ENCODE measurements around the gene TPCN2.

The TPCN2 gene

DNA sequence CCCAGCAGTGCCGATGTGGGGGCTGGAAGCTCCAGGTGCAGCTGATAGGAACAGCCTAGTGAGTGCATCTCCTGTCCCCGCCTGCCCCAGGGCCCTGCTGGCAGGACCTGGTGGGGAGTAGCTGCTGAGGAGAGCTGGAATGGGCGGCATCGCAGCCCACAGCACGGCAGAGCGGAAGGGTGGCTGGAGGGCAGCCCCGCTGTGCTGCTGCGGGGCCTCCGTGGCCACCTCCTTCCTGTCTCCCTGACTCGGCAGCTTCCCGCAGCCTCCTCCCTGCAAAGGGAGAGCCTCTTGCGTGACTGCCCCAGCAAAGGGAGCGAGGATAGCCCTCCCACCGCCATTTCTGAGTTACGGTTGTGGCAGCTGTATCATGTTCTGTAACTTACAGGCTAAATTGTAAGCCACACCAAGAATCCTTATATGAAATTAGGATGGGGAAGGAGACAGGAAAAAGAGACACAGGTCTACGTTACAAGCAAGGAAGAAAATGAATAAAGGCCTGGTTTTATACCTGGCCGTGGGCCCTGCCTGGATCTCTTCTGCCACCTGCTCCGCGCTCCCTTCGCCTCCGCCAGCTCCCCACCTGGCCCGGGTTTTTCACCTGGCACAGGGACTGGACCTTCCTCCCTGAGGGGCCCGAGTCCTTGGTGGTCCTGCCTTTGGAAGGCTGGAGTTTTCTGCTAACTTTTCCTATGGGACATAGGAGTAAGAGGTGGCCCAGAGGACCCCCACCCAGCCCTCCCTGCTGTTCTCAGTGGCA is 10.0 kb downstream of the TPCN2 start:
- no peak for DNase-seq (ENCODE audit: low spot score)

DNA sequence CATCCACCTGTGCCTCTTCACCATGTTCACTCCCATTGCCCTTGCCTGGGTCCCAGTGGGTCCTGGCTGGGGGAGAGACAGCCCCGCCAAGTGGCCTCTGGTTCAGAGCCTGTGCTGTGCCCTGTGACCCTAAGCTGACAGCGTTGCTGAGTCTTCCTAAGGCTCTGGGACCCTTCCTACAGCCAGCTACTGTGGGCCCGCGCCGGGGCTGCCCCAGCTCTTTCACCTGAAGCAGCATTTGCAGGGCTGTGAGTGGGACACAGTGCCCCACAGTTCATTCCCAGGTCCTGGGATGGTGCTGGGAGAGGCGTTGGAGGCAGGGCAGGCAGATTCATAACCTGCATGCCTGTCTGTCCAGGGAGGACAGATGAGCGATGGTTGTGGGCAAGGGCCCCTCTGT is 10.7 kb downstream of the TPCN2 start:
- DNase-seq (ENCODE audit: low spot score): no peak

DNA sequence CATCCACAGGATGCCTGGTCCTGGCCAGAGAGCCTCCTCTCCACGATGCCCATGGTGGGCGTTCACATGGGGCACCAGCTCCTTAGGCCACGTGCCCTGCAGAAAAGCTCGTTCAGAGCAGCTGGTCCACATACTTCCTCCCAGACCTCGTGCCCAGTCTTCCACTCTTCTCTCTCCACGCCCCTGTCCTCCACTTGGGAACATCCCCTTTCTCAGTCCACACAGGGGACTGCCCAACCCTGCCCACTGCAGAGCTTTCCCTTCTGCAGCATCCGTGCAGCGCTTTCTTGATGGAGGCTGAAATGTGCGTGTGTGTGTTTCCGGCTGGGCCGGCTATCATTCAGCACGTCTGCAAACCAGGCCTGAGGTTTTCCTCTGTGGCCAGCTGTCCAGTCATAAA is 11.3 kb downstream of the TPCN2 start:
- DNase-seq (ENCODE audit: low spot score): no peak

DNA sequence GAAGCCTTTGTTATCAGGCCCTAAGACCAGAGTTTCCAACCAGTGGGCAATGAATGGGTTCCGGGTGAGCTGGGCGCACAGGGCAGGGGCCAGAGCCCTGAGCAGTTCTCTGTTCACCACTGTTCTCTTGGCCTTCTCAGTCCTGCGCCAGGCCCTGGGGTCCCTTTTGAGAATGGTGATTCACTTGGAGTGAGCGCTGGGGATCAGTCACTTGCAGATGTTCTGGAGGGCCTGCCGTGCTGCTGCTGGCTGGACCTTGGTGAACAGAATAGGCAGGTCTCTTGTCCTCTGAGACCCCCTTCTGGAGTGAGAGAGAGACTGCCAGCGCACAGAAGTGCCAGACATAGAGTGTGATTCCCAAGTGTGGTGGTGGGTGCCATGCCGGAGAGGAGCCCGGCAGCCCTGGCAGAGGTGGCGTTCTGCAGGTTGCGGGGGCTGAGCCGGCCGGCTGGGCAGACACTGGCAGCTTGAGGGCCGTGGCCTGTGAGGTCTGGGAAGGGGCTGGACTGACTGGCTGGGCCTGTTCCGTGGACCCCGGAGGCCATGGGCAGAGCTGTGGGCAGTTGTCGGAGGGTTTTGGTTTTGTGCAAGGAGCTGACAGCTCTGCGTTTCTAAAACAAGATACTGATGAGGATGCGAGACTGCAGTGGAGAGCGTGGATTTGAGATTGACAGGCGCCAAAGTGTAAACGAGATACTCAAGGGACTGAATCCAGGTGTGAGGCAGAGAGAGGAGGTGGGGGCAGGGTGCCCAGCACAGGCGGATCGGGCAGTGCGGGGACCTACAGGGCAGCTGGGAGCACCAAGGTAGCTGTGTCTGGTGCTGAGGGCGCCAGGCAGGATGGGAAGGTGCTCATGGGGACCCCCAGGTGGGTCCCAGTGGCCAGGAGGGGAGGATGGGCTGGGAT is 12.3 kb downstream of the TPCN2 start:
- DNase-seq (ENCODE audit: low spot score): no peak

DNA sequence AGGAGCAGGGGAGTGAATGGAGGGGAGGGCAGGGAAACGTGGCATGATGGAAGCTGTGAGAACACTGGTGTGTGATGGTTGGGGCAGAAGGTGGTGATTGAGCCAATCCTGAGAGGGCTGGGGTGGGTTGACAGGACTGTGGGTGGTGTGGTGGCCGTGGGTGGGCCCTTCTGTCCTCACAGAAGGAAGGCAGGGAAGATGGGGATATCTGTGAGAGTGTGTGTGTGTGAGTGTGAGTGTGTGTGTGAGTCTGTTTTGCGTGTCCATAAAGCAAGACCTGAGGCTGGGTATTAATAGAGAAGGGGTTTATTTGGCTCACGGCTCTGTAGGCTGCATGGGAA is 13.0 kb downstream of the TPCN2 start:
- DNase-seq (ENCODE audit: low spot score): no peak

DNA sequence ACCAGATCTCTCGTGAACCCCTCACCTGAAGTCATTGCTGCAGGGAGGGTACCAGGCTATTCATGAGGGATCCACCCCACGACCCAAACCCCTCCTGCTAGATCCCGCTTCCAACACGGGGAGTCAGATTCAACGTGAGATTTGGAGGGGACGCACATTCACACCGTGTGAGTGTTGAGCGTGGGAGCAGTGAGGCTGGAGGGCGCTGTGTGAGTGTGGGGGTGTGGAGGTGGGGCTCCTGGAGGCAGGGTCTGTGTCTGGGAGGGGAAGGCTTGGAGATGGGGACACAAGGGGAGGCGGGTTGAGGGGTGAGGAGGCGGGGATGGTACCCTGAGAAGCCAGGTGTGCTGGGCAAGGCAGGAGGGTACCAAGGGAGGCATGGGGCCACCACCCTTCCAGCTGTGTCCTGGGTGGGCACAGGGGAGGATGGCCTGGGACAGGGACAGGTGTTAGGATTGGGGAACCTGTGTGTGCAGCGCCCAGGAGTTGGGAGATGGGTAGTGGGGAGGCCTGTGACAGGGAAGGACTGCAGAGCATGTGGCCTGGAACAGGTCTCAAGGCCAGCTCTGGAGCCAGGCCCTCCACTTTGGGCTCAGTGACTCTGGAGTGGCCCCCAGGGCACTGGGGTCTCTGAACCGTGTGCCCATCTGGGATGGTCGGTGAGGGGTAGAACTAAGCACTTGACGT is 13.6 kb downstream of the TPCN2 start:
- no peak for DNase-seq (ENCODE audit: low spot score)

DNA sequence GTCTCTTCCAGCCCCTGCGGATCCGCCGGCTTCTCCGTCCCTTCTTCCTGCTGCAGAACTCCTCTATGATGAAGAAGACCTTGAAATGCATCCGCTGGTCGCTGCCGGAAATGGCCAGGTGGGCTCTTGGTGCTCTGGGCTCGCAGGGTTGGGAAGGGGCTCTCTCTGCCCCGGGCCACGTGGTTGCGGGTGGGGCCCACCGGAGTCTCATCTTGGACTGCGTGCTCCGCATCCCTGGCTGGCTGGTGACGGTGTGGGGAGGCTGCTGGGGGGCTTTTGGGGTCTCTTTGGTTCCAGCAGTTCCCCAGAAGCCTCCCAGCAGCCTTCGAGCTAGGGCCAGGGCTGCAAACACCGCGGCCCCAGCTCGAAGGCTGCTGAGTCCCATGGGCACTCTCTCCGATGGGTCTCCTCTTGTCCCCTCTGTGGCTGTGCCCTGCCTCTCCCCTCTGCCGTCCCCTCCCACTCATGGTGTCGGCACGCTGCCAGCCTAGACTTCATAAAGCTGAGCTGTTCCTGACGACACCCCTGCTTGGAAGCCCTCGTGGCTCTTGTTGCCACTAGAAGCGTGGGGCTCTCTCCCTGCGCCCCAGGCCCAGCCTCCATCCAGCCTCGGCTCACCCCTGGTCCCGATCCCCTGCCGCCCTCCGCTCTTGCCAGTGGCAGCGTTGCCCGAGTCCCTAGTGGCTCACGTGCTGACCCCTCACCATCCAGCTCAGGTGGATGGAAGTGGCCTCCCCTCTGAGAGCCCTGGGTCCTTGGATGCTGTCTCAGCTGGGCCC is 14.3 kb downstream of the TPCN2 start:
- no peak for DNase-seq (ENCODE audit: low spot score)

DNA sequence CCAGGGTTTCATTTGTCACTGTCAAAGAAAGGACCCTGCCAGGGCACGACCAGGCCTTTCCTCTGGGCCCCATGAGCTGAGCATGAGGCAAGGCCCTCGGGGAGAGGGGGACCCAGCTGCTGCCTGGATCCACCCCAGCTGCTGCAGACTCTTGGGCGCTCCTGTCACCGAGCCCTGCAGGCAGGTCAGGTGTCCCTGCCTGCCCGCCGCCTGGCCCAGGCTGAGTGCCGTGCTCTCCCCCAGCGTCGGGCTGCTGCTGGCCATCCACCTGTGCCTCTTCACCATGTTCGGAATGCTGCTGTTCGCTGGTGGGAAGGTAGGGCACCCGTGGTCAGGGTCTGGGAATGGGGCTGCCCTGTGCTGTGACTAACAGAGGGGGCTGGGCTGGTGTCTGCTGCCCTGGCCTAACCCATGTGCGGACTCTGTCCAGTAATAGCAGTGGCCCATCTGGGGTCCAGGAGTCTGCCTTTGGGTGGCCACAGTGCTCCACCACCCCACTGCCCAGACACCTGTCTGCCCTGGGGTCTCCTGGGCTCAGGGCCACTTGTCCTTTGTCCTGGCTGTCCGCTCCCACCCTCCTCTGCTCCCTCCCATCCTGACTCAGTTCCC is 15.0 kb downstream of the TPCN2 start:
- no peak for DNase-seq (ENCODE audit: low spot score)

DNA sequence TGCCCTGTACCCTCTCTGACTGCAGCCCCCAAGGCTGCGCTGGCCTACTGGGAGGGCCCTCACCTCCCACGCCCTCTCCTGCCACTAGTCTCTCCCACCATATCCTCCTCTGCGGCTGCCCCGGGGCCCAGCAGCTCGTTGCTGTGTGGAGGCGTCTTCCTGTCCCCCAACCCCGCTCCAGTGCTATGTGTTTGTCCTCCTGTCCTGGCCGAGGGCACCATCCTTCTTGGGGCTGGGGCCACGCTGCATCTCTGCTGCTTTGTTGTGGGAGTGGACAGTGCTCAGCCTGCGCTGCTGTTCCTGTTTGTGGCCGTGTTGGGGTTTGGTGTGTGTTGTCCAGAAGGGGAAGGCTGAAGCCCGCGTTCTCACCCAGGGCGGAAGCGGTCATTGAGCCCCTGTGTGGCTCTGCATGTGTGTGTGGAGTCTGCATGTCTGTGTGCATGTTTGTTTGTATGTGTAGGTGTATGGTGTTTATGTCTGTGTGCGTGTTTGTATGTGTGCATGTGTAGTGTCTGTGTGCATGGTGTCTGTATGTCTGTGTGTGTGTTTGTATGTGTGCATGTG is 15.7 kb downstream of the TPCN2 start:
- DNase-seq (ENCODE audit: low spot score): no peak

DNA sequence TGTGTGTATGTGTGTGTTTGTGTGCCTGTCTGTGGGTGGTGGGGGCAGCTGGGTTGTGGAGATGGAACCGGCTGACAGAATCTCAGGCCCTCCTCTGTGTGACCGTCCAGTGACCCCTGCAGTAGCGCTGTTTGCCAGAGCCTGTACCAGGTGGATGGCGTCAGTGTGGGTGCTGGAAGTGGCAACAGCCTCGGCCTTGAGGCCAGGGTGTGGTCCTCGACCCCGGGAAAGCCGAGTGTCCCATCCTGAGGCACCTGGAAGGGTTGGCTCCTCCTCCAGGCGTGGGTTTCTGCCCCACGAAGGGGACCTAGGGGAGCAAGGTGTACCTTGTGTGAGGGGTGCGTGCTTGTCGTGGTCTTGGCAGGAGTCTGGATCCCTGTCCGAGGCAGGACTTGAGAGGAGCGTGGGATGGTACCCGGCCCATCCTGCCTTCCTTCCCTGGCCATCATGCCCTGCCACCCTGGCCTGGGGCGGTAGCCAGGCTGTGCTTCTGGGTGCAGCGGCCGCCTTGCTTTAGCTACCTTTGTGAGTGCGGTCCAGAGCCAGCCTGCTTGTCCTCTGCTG is 16.5 kb downstream of the TPCN2 start:
- no peak for DNase-seq (ENCODE audit: low spot score)

DNA sequence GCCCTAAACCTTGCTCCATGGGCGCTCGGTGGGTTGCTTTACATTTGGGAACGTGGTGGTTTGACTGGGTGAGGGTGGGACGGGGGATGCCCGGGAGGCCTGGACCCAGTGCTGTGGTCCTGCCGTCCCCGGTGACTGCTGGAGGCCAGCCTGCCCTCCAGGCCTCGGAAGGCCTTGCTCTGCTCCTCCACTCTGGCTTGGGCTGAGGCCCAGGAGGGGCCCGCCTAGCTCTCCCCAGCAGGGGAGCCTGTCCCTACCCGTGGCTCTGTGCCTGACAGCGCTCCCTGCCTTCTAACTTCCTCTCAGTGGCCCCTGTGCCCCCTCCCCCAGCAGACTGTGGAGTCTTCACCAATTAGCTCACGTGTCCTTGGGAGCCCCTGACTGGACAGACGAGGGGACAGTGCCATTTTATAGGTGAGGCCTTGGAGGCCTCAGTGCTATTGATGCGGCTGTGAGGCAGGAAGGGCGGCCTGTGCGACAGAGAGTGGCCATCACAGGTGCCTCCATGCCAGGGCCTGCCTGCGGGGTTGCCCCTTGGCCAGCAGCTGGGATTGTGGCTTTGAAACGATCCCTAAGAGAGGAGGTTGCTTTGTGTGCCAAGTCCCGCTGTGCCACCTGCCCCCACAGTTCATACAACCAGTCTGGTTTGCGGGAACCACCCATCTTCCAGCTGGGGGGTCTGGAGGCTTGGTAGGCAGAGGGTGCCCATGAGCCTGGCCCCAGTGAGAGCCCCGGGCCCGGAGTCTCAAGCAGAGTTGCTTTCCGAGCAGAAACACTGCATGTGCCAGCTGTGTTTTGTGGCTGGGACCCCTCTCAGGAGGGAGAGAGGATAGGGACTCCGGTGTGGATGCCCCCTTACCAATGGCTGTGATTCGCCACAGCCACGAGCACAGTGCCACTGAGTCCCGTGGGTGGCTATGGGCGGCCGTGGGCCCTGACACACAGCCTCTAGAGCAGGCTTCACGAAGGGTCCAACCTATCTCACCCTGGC is 17.7 kb downstream of the TPCN2 start:
- no peak for DNase-seq (ENCODE audit: low spot score)

DNA sequence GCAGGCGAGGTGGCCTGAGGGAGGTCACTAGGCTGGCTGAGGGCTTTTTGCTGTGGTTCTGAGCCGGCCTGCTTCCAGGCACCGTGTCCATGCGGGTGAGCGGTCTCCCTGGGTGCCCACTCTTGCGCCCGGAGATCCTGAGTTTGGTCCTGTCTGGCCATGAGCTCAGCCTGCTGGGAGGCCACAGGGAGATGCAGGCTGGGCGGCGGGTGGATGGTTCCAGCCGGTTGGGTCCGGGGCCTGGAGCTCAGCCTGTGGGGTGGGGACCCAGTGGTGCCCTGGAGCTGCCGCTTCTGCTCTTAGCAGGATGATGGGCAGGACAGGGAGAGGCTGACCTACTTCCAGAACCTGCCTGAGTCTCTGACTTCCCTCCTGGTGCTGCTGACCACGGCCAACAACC is 18.5 kb downstream of the TPCN2 start:
- DNase-seq (ENCODE audit: low spot score): no peak

DNA sequence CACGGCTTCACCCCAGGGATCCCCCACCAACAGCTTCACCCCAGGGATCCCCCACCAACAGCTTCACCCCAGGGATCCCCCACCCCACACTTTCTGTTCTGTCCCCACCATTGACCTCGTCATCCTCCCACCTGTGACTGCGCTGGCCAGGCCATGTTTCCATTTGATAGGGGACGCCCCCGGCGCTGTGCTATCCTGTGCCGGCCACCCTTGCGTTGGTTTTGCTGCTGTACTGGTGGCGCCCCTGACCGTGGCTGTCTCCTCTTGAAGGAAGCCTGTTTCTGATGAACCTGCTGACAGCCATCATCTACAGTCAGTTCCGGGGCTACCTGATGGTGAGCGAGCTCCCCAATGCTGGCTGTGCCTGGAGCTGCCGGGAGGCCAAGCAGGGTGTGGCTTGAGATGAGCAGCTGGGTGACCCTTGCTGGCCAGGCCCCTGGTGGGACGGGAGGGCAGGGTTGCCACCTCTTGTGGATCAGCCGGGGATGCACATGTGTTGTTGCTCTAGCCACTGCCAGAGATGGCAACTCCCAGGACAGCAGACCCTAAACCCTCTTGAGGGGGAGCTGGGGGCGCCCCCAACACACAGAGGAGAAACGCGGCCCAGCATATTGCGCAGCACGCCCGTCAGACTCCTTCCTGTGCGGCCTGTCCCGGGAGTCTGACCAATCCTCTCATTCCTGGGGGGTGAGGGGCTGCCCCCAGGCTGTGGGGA is 22.5 kb downstream of the TPCN2 start:
- no peak for DNase-seq (ENCODE audit: low spot score)

DNA sequence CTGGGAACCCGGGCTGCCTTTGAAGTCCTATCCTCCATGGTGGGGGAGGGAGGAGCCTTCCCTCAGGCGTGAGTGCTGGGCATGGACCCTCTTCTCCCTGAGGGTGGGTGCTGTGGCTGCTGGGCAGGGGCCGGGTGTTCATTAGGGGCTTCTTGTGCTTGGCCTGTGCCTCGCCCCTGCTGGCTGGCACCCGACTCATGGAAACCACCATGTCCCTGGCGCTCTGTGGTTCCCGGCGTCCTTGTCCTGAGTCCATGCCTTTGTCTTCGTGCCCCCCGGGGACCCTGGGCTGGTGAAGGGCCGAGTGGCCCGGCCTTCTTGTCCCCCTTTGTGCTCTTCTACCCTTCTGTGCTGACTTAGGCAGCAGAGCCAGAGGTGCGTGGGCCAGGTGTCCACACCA is 23.2 kb downstream of the TPCN2 start:
- no peak for DNase-seq (ENCODE audit: low spot score)

DNA sequence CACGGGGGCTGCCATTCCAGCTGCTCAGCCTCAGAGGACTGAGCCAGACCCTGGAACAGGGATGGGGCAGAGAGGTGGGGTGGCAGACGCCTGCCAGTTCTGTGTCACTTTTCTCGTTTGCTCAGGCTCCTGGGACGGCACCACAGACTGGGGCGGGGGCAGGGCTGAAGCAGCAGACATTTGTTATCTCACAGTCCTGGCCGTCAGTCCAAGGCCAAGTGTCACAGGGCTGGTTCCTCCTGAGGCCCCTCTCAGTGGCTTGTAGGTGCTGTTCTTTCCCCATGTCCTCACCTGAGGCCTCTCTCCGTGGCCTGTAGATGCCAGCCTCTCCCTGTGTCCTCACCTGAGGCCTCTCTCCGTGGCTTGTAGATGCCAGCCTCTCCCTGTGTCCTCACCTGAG is 24.7 kb downstream of the TPCN2 start:
- DNase-seq (ENCODE audit: low spot score): peak; percentile 27

DNA sequence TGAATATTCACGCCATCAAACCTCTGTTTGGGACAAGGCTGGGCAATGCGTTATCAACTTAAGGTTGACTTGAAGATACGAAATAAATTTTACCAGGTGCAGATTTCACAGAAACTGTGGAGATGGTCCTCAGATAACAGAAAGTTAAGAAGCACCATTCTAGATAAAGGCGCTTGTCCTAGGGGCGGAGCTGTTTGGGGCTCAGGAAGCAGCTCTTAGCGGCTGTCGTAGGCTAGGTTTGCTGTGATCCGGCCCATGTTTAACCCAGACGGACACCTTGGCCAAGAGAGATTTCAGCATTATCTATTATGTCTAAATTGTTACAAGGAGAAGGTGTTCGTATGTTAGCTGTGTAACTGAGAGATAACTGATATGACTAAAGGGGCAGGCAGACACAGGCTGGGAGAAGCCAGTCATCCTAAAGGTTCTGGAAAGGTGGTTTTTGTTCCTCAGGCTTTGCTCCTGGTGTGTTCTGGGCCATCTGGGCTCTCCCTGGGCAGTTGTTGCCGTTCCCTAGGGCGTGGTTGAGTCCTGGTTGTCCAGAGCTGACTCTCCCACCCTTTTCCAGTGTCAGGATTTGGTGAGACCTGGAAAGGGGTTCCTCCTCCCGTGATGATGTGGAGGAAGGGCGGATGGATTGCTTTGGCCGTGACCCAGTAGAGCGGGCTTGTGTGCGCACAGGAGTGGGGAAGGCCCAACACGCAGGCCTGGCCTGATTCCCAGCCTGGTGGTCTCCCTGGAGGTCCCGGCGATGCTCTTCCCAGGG is 25.8 kb downstream of the TPCN2 start:
- DNase-seq (ENCODE audit: low spot score): no peak

DNA sequence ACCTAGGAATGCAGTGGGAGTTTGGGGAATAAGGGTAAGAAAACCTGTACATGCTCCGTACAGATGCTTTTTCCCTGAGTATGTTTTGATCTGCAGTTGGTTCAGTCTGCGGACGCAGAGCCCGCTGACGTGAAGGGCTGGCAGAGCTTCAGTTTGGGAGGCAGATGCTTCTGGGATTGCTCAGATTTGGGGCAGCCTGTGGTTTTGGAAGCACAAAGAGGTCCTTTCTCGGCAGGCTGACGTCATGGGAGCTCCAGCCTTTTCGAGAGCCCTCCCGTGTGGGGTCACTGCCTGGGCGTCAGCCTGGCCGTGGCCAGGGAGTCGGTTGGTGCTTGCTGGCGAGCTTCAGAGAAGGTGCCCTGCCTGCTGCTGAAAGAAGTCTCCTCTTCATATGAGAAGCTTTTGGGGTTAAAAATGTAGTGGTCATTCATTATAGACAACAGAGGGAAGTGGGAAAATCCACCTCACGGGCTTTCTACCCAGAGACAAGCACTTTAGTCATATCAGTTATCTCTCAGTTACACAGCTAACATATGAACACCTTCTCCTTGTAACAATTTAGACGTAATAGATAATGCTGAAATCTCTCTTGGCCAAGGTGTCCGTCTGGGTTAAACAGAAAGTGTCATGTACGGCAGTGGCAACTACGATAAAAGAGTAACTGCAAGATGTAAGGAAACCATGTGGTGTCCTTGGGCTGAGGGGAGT is 26.8 kb downstream of the TPCN2 start:
- no peak for DNase-seq (ENCODE audit: low spot score)
